Neural progenitor cell (in vitro differentiated cells): ENCODE results near the gene LRRC63. TPM values are rescaled to one million over a fixed set of nuclear protein-coding genes. Genes with fewer than 3 reads are reported as not detected.

Source experiments
- DNase-seq: peaks from one replicate; pipeline ENCODE4 v3.0.0-alpha.2; 2016; ENCODE audit warnings: low spot score
- H2AFZ ChIP-seq: fragments of 200-600 bp; sonication (generic); replicated peaks from 2 replicates; pipeline ENCODE4 v1.6.1; 2016; ENCODE audit warnings: antibody characterized with exemption
- H3F3A ChIP-seq: fragments of 200-600 bp; sonication (generic); 2 replicates; pipeline ENCODE4 v1.6.1; 2016; ENCODE audit warnings: antibody characterized with exemption, low read depth
- H3K27ac ChIP-seq: fragments of 200-600 bp; sonication (generic); 2 replicates; pipeline ENCODE4 v1.5.1; 2016; ENCODE audit warnings: mild to moderate bottlenecking
- H3K27me3 ChIP-seq: fragments of 200-600 bp; sonication (generic); 2 replicates; pipeline ENCODE4 v1.6.1; 2016; ENCODE audit warnings: mild to moderate bottlenecking, moderate library complexity
- H3K36me3 ChIP-seq: fragments of 200-600 bp; sonication (generic); 2 replicates; pipeline ENCODE4 v1.5.1; 2016
- H3K4me1 ChIP-seq: fragments of 200-600 bp; sonication (generic); 2 replicates; pipeline ENCODE4 v1.6.1; 2016; ENCODE audit warnings: mixed run types
- H3K4me2 ChIP-seq: fragments of 200-600 bp; sonication (generic); 2 replicates; pipeline ENCODE4 v1.6.1; 2016
- H3K4me3 ChIP-seq: fragments of 200-600 bp; sonication (generic); 2 replicates; pipeline ENCODE4 v1.5.1; 2016
- H3K79me2 ChIP-seq: fragments of 200-600 bp; sonication (generic); 2 replicates; pipeline ENCODE4 v1.6.1; 2016; ENCODE audit warnings: low read depth
- H3K9ac ChIP-seq: fragments of 200-600 bp; sonication (generic); 2 replicates; pipeline ENCODE4 v1.6.1; 2016
- H3K9me3 ChIP-seq: fragments of 200-600 bp; sonication (generic); 2 replicates; pipeline ENCODE4 v1.5.1; 2016; ENCODE audit warnings: low read depth
- H4K20me1 ChIP-seq: fragments of 200-600 bp; sonication (generic); 2 replicates; pipeline ENCODE4 v1.6.1; 2016; ENCODE audit warnings: low read depth
- H3K27ac Mint-ChIP-seq: 3 replicates; pipeline ENCODE4 v1.8.0; 2021; ENCODE audit warnings: mixed read lengths
- H3K27me3 Mint-ChIP-seq: 2 replicates; pipeline ENCODE4 v1.8.0; 2022; ENCODE audit warnings: low read depth, mild to moderate bottlenecking, inconsistent platforms, moderate library complexity, mixed read lengths; ENCODE audit not compliant: insufficient read depth
- H3K36me3 Mint-ChIP-seq: 3 replicates; pipeline ENCODE4 v1.8.0; 2021; ENCODE audit warnings: mixed read lengths
- H3K4me1 Mint-ChIP-seq: 3 replicates; pipeline ENCODE4 v1.8.0; 2021; ENCODE audit warnings: mixed read lengths
- H3K4me3 Mint-ChIP-seq: 3 replicates; pipeline ENCODE4 v1.8.0; 2021; ENCODE audit warnings: mild to moderate bottlenecking, moderate library complexity, mixed read lengths
- H3K9me3 Mint-ChIP-seq: 3 replicates; pipeline ENCODE4 v1.8.0; 2020; ENCODE audit warnings: mixed read lengths
- EZH2 ChIP-seq: fragments of 200-600 bp; sonication (generic); IDR thresholded peaks from 2 replicates; pipeline ENCODE4 v1.6.1; 2017; ENCODE audit warnings: antibody characterized with exemption, mild to moderate bottlenecking, moderate library complexity
- EZH2phosphoT487 ChIP-seq: fragments of 200-600 bp; sonication (generic); IDR thresholded peaks from 2 replicates; pipeline ENCODE4 v1.6.1; 2017; ENCODE audit warnings: antibody characterized with exemption
- total RNA-seq: library from RNA; depleted of rRNA; stranded (reverse); fragments of >200 nt; gene quantifications from 2 replicates; pipeline ENCODE4 v1.2.3, GENCODE V29; 2015; ENCODE audit warnings: low replicate concordance
- TF ChIP-seq, protein P1 (sequence below): fragments of 200-600 bp; sonication (generic); IDR thresholded peaks from 2 replicates; pipeline ENCODE4 v1.5.1; 2017; ENCODE audit warnings: antibody characterized with exemption, mild to moderate bottlenecking

The LRRC63 gene
- total RNA-seq, 1 donor from 2014 or later = not detected

DNA sequence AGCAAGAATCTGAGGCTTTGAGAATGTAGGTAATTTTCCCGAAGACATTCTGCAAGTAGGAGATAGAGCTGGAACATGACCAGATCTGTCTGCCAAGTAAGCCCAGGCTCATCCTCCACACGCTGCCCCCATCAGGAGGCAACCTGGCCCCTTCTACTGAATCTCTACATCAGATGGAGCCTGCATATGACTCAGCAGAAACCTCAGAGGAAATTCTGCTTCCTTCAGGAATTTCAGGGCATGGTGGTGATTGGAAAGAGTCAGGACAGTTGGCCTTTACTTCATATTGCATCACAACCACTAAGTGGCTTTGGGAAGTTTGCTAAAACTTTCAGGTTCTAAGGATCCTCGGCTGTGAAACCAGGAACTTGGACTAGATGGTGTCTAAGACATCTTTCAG lies 85.2 kb downstream of the LRRC63 start:
- Histone ChIP-seq H3K9me3 (no peaks in the 10 kb centered on the region), H3K27ac (no peak overlapping the region), H3K4me3 (no peak overlapping the region), H3K4me2 (no peak overlapping the region), H3K9ac (no peak overlapping the region), H2AFZ (no peak overlapping the region), H3K4me1 (no peaks in the 10 kb centered on the region), H4K20me1 (no peaks in the 10 kb centered on the region), H3F3A (no peaks in the 10 kb centered on the region), H3K36me3 (no peaks in the 10 kb centered on the region), H3K79me2 (no peaks in the 10 kb centered on the region), H3K27me3 (no peaks in the 10 kb centered on the region)
- TF ChIP-seq EZH2 (no peak), EZH2phosphoT487 (no peak)
- TF ChIP-seq, protein P1, sequence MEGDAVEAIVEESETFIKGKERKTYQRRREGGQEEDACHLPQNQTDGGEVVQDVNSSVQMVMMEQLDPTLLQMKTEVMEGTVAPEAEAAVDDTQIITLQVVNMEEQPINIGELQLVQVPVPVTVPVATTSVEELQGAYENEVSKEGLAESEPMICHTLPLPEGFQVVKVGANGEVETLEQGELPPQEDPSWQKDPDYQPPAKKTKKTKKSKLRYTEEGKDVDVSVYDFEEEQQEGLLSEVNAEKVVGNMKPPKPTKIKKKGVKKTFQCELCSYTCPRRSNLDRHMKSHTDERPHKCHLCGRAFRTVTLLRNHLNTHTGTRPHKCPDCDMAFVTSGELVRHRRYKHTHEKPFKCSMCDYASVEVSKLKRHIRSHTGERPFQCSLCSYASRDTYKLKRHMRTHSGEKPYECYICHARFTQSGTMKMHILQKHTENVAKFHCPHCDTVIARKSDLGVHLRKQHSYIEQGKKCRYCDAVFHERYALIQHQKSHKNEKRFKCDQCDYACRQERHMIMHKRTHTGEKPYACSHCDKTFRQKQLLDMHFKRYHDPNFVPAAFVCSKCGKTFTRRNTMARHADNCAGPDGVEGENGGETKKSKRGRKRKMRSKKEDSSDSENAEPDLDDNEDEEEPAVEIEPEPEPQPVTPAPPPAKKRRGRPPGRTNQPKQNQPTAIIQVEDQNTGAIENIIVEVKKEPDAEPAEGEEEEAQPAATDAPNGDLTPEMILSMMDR = no peak
- Mint-ChIP-seq H3K27me3 (no peaks in the 10 kb centered on the region), H3K36me3 (no peaks in the 10 kb centered on the region), H3K9me3 (peaks cover 2% of the 10 kb centered on the region), H3K4me3 (no peak overlapping the region), H3K27ac (no peak overlapping the region), H3K4me1 (peaks cover 8% of the 10 kb centered on the region)
- no peak for DNase-seq

DNA sequence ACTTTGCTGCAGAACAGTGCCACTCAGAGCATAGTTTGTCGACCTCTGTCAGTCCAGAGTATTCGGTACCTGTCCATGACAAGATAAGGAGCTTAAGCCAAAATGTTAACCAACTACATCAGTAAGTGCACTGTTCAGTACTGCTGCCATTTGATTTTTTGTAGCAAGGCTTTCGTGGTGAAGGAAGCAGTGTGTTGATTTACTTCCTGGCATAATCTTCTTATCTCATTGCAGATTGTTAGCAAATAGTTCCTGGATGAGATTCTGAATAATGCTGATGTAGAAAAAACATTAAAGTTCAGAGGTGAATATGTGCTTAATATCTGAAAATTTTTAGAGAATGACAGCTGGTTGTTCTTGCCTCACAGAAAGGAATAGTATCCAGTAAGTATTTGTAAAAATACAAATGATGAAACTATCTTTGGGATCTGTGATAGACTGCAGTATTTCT lies 85.7 kb downstream of the LRRC63 start:
- TF ChIP-seq EZH2phosphoT487 (no peak), EZH2 (no peak)
- TF ChIP-seq, protein P1 = no peak
- H3K4me3 Mint-ChIP-seq = no peak overlapping the region
- peaks cover 8% of the 10 kb centered on the region for H3K4me1 Mint-ChIP-seq
- DNase-seq = no peak
- H3K27ac Mint-ChIP-seq = no peak overlapping the region
- Histone ChIP-seq H3K27me3 (no peaks in the 10 kb centered on the region), H3K9ac (no peak overlapping the region), H3K36me3 (no peaks in the 10 kb centered on the region), H3K9me3 (no peaks in the 10 kb centered on the region), H3K4me2 (no peak overlapping the region), H2AFZ (no peak overlapping the region), H3K27ac (no peak overlapping the region), H3K79me2 (no peaks in the 10 kb centered on the region), H3F3A (no peaks in the 10 kb centered on the region), H3K4me1 (no peaks in the 10 kb centered on the region), H4K20me1 (no peaks in the 10 kb centered on the region), H3K4me3 (no peak overlapping the region)
- H3K36me3 Mint-ChIP-seq = no peaks in the 10 kb centered on the region
- H3K9me3 Mint-ChIP-seq = peaks cover 5% of the 10 kb centered on the region
- H3K27me3 Mint-ChIP-seq = no peaks in the 10 kb centered on the region

DNA sequence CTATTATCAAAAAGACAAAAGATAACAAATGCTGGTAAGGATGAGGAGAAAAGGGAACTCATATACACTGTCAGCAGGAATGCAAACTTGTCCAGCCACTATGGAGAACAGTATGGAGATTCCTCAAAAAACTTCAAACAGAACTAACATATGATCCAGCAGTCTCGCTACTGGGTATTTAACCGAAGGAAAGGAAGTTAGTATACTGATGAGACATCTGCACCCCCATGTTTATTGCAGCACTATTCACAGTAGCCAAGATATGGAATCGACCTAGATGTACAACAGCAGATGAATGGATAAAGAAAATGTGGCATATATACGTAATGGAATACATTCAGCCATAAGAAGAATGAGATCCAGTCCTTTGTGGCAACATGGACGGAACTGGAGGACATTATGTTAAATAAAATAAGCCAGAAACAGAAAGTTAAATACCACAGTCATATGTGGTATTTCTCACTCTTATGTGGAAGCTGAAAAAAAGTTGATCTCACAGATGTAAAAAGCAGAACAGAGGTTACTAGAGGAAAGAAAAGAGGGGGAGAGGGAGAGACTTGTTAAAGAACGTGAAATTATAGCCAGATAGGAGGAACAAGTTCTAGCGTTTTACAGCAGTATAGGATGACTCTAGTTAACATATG lies 92.1 kb downstream of the LRRC63 start:
- H3K27me3 ChIP-seq = no peaks in the 10 kb centered on the region
- H3K9me3 Mint-ChIP-seq = peaks cover 6% of the 10 kb centered on the region
- no peak overlapping the region for H3K4me2 ChIP-seq
- no peaks in the 10 kb centered on the region for H3K4me1 Mint-ChIP-seq
- H3K36me3 ChIP-seq = no peaks in the 10 kb centered on the region
- TF ChIP-seq, protein P1 = no peak
- no peak for TF ChIP-seq EZH2phosphoT487
- TF ChIP-seq EZH2 = no peak
- H3K4me3 Mint-ChIP-seq = no peak overlapping the region
- no peak overlapping the region for H3K4me3 ChIP-seq
- no peaks in the 10 kb centered on the region for H3K4me1 ChIP-seq
- H2AFZ ChIP-seq = no peak overlapping the region
- no peaks in the 10 kb centered on the region for H3K9me3 ChIP-seq
- no peaks in the 10 kb centered on the region for H4K20me1 ChIP-seq
- no peaks in the 10 kb centered on the region for H3K79me2 ChIP-seq
- H3K36me3 Mint-ChIP-seq = no peaks in the 10 kb centered on the region
- no peak overlapping the region for H3K9ac ChIP-seq
- H3F3A ChIP-seq = no peaks in the 10 kb centered on the region
- H3K27ac Mint-ChIP-seq = no peak overlapping the region
- no peak for DNase-seq
- no peak overlapping the region for H3K27ac ChIP-seq
- no peaks in the 10 kb centered on the region for H3K27me3 Mint-ChIP-seq
